Pancreas (tissue), 10 donors: Measurements from ENCODE around the gene ZNF594. TPM values are rescaled to one million over a fixed set of nuclear protein-coding genes. Genes with fewer than 3 reads are reported as not detected.
"Not testable (repeated sequence)": the region's sequence is repeated elsewhere in the genome, so short reads cannot be mapped to it uniquely, and the experiment has no call there.

Source experiments
- ATAC-seq, 4 donors: fragments of 200-7000 bp; cut with Tn5 transposase; one replicate each; pipeline versions ENCODE4 v1.8.0 to v1.9.1; 2020; ENCODE audit warnings: mild to moderate bottlenecking in 4 of 4, moderate library complexity in 4 of 4
- DNase-seq, 6 donors: peaks; one replicate each; pipeline ENCODE4 v3.0.0-alpha.2; 2020
- FAIRE-seq: peaks from 2 replicates; lab custom pipeline; 2012; peaks lifted over from hg19 to GRCh38; lab: Jason Lieb, UNC
- H3K27ac ChIP-seq, 4 donors: fragments of 200-600 bp; sonication (generic); 1 replicate in 3 of 4; 2 replicates in 1 of 4; pipeline versions ENCODE4 v1.5.0 to v1.8.0; 2020
- H3K27me3 ChIP-seq, 4 donors: fragments of 200-600 bp; one replicate each; pipeline ENCODE4 v1.8.0; 2021
- H3K36me3 ChIP-seq, 3 donors: fragments of 200-600 bp; sonication (generic) in 1 of 3; one replicate each; pipeline versions ENCODE4 v1.5.0 to v1.8.0; 2020 to 2021
- H3K4me1 ChIP-seq, 3 donors: fragments of 200-600 bp; one replicate each; pipeline ENCODE4 v1.8.0; 2021
- H3K4me3 ChIP-seq, 4 donors: fragments of 200-600 bp; sonication (generic) in 2 of 4; one replicate each; pipeline versions ENCODE4 v1.5.0 to v1.8.0; 2020 to 2021
- H3K9me3 ChIP-seq, 4 donors: fragments of 200-600 bp; one replicate each; pipeline ENCODE4 v1.8.0; 2021
- CTCF ChIP-seq, 4 donors: fragments of 200-600 bp; sonication (generic) in 3 of 4; IDR thresholded peaks; one replicate each; pipeline versions ENCODE4 v1.5.0 to v1.8.0; 2021; ENCODE audit warnings: antibody characterized with exemption in 4 of 4
- WGBS, 2 donors: extraction: QIAGEN DNeasy Blood & Tissue Kit; methylation state at CpG; one replicate each; pipeline ENCODE4 v1.1.7; 2013; 5-methylcytosine and 5-hydroxymethylcytosine counted together
- intact Hi-C, 3 donors: fragments of 100-400 bp; cut with DNase I; formaldehyde crosslinking; loops; one replicate each; pipeline versions ENCODE4 v1.11.1 to v1.14.2; 2022
- polyA plus RNA-seq, 2 donors: library from polyadenylated mRNA; stranded (reverse); fragments of 200-250 nt; gene quantifications; one replicate each; pipeline ENCODE4 v1.2.3, GENCODE V29; 2013
- total RNA-seq, 6 donors: library from RNA; stranded (reverse); fragmentation: NEBNext Ultra II Directional in 4 of 6; extraction: Animal tissue kit (Norgen Biotek cat#: 25700) in 4 of 6; gene quantifications; one replicate each; pipeline versions ENCODE4 v1.2.1 to v1.2.4, GENCODE V29; 2021 to 2023
- donor health status: healthy with polysubstance abuse.
- donor health status: DM: no; HTN: no; CAD: no; lungs with moderate emphysema.
- donor health status: DM: no; HTN: no; CAD: no.
- donor health status: control.
- donor health status: control.
- donor health status: Bipolar disorder and iron deficiency.
- donor health status: DM: yes; HTN: yes; CAD: no.
- donor health status: DM: no; HTN: no; CAD: no.
- donor health status: DM: no; HTN: no; CAD: no.
- donor health status: DM: yes; HTN: yes; CAD: no.

The ZNF594 gene
- total and polyA plus RNA-seq, 8 donors = 2.0 to 6.9 (median 3.0) TPM

GRCh38 chr17:5131146-5131715, 60.4 kb downstream of the ZNF594 start:
- no peaks in the 10 kb centered on the region for H3K36me3 ChIP-seq
- no peaks in the 10 kb centered on the region for H3K9me3 ChIP-seq
- no peak overlapping the region for H3K27ac ChIP-seq
- no peaks in the 10 kb centered on the region for H3K27me3 ChIP-seq
- TF ChIP-seq CTCF (IDR thresholded peaks at IDR 0.05) = no peak
- intact Hi-C loops = no loop called here
- WGBS, 2 donors = 78 to 88% methylated on average over 7 of the region's 7 CpGs
- ATAC-seq (no peak), DNase-seq (no peak), FAIRE-seq (no peak)
- H3K4me1 ChIP-seq = no peaks in the 10 kb centered on the region
- no peak overlapping the region for H3K4me3 ChIP-seq

GRCh38 chr17:5130687-5131086, 61.0 kb downstream of the ZNF594 start:
- WGBS, 2 donors = 66 to 85% methylated on average over 5 of the region's 5 CpGs
- H3K27me3 ChIP-seq, H3K9me3 ChIP-seq, H3K4me3 ChIP-seq, H3K27ac ChIP-seq, DNase-seq, ATAC-seq, H3K4me1 ChIP-seq, FAIRE-seq, H3K36me3 ChIP-seq, intact Hi-C loops: not testable (repeated sequence)

- H3K4me3 ChIP-seq, H3K27me3 ChIP-seq, H3K36me3 ChIP-seq, H3K4me1 ChIP-seq, H3K9me3 ChIP-seq, intact Hi-C loops, ATAC-seq, DNase-seq, FAIRE-seq, H3K27ac ChIP-seq: not testable (repeated sequence)
- WGBS, 2 donors = 80 to 84% methylated on average over 10 of the region's 10 CpGs
Measured at GRCh38 chr17:5130261-5130660, 61.4 kb downstream of the ZNF594 start.

- DNase-seq = peak in 1 of 6 donors; percentile 20
- H3K4me1 ChIP-seq, H3K27me3 ChIP-seq, H3K27ac ChIP-seq, ATAC-seq, H3K9me3 ChIP-seq, H3K4me3 ChIP-seq, H3K36me3 ChIP-seq, intact Hi-C loops, FAIRE-seq: not testable (repeated sequence)
- WGBS, 2 donors = 68 to 80% methylated on average over 8 of the region's 8 CpGs
Measured at GRCh38 chr17:5129770-5130169, 61.9 kb downstream of the ZNF594 start.

Other genes with a start within 250 kb of the ZNF594 start
- gene PFN1, start 243.3 kb downstream of the ZNF594 start, total RNA-seq = 100 to 1,000 TPM in 4 of 6 donors, 10 to 100 TPM in 2; 63.6 to 195 (median 125) TPM
- gene PFN1, start 243.3 kb downstream of the ZNF594 start, polyA plus RNA-seq = 100 to 1,000 TPM; 148 to 162 TPM
- 1 to 10 TPM; 1.5 to 6.3 (median 2.5) TPM for gene ENO3, start 240.7 kb downstream of the ZNF594 start, total RNA-seq
- 10 to 100 TPM; 17.0 to 20.3 TPM for gene ENO3, start 240.7 kb downstream of the ZNF594 start, polyA plus RNA-seq
- 10 to 100 TPM; 15.8 to 31.7 (median 23.8) TPM for gene SPAG7, start 224.1 kb downstream of the ZNF594 start, total RNA-seq
- gene SPAG7, start 224.1 kb downstream of the ZNF594 start, polyA plus RNA-seq = 10 to 100 TPM; 40.3 to 58.4 TPM
- gene CAMTA2, start 204.2 kb downstream of the ZNF594 start, total RNA-seq = 10 to 100 TPM; 13.6 to 28.0 (median 19.8) TPM
- gene CAMTA2, start 204.2 kb downstream of the ZNF594 start, polyA plus RNA-seq = 10 to 100 TPM; 68.1 to 86.3 TPM
- under 1 TPM; 0.28 to 0.81 (median 0.34) TPM for gene INCA1, start 194.3 kb downstream of the ZNF594 start, total RNA-seq
- gene INCA1, start 194.3 kb downstream of the ZNF594 start, polyA plus RNA-seq = 1 to 10 TPM; 1.8 to 2.4 TPM
- 100 to 1,000 TPM in 1 of 6 donors, 10 to 100 TPM in 5; 72.8 to 103 (median 78.7) TPM for gene KIF1C, start 193.9 kb downstream of the ZNF594 start, total RNA-seq
- 10 to 100 TPM; 22.3 to 41.6 TPM for gene KIF1C, start 193.9 kb downstream of the ZNF594 start, polyA plus RNA-seq
- gene SLC52A1, start 156.4 kb downstream of the ZNF594 start, total RNA-seq = not detected
- under 1 TPM in 1 of 2 donors, not detected in 1; 0.08 TPM for gene SLC52A1, start 156.4 kb downstream of the ZNF594 start, polyA plus RNA-seq
- gene ZFP3, start 113.4 kb downstream of the ZNF594 start, total RNA-seq = 1 to 10 TPM; 2.7 to 5.2 (median 3.5) TPM
- 1 to 10 TPM; 1.9 to 3.2 TPM for gene ZFP3, start 113.4 kb downstream of the ZNF594 start, polyA plus RNA-seq
- gene ZNF232, start 80.0 kb downstream of the ZNF594 start, total RNA-seq = 1 to 10 TPM; 2.8 to 5.5 (median 3.6) TPM
- 1 to 10 TPM; 5.8 to 7.1 TPM for gene ZNF232, start 80.0 kb downstream of the ZNF594 start, polyA plus RNA-seq
- under 1 TPM; 0.03 to 0.09 (median 0.05) TPM for gene USP6, start 75.8 kb downstream of the ZNF594 start, total RNA-seq
- gene USP6, start 75.8 kb downstream of the ZNF594 start, polyA plus RNA-seq = under 1 TPM; 0.04 to 0.09 TPM
- gene SCIMP, start 43.0 kb upstream of the ZNF594 start, total RNA-seq = 1 to 10 TPM in 3 of 6 donors, under 1 TPM in 3; 0.09 to 4.4 (median 1.1) TPM
- under 1 TPM; 0.07 to 0.34 TPM for gene SCIMP, start 43.0 kb upstream of the ZNF594 start, polyA plus RNA-seq
- 10 to 100 TPM; 13.8 to 22.6 (median 17.1) TPM for gene RABEP1, start 90.4 kb upstream of the ZNF594 start, total RNA-seq
- 10 to 100 TPM; 10.4 to 12.5 TPM for gene RABEP1, start 90.4 kb upstream of the ZNF594 start, polyA plus RNA-seq
- gene NUP88, start 227.8 kb upstream of the ZNF594 start, total RNA-seq = 10 to 100 TPM; 13.1 to 28.4 (median 24.0) TPM
- 10 to 100 TPM; 38.1 to 41.0 TPM for gene NUP88, start 227.8 kb upstream of the ZNF594 start, polyA plus RNA-seq
- 10 to 100 TPM; 13.3 to 19.7 (median 13.6) TPM for gene RPAIN, start 228.3 kb upstream of the ZNF594 start, total RNA-seq
- gene RPAIN, start 228.3 kb upstream of the ZNF594 start, polyA plus RNA-seq = 10 to 100 TPM; 23.6 to 39.2 TPM
- gene C1QBP, start 247.3 kb upstream of the ZNF594 start, total RNA-seq = 10 to 100 TPM; 23.7 to 56.2 (median 46.8) TPM
- 10 to 100 TPM; 42.3 to 68.2 TPM for gene C1QBP, start 247.3 kb upstream of the ZNF594 start, polyA plus RNA-seq